GM19452 (cell line): ENCODE data around the gene PIF1.
A peak's percentile ranks its signal among the peaks of the same experiment; 100 is the strongest.

ENCODE experiments used
- ATAC-seq: cut with Tn5 transposase; IDR thresholded peaks from one replicate; pipeline ENCODE4 v1.9.1; 2021; ENCODE audit not compliant: unreplicated experiment

The PIF1 gene, protein sequence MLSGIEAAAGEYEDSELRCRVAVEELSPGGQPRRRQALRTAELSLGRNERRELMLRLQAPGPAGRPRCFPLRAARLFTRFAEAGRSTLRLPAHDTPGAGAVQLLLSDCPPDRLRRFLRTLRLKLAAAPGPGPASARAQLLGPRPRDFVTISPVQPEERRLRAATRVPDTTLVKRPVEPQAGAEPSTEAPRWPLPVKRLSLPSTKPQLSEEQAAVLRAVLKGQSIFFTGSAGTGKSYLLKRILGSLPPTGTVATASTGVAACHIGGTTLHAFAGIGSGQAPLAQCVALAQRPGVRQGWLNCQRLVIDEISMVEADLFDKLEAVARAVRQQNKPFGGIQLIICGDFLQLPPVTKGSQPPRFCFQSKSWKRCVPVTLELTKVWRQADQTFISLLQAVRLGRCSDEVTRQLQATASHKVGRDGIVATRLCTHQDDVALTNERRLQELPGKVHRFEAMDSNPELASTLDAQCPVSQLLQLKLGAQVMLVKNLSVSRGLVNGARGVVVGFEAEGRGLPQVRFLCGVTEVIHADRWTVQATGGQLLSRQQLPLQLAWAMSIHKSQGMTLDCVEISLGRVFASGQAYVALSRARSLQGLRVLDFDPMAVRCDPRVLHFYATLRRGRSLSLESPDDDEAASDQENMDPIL

GRCh38 chr15:64825431-64826294 lies at the start of gene PIF1:
Gene PIF1 (minus strand): TSS chr15:64825647. CDS start chr15:64824335, 1,312 bp downstream.
- ATAC-seq = peak; percentile 82

- no peak for ATAC-seq
Observed at GRCh38 chr15:64870353-64870752, 44.9 kb upstream of the PIF1 start.

DNA sequence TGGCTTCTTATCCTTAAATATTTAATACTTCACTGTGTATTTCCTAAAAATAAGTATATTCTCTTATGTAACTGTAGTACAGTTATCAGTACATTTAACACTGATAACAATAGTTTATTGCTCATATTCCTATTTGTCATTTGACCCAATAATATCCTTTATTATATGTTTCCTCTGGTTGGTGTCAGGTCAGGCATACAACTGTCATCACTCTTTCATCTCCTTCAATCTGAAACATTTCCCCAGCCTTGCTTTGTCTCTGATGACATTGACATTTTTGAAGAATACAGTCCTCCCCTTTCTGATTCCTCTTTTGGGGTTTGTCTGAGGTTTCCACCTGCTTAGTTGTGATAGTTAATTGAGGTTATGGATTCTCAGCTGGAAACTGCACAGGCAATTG lies 44.1 kb upstream of the PIF1 start:
- ATAC-seq = no peak

DNA sequence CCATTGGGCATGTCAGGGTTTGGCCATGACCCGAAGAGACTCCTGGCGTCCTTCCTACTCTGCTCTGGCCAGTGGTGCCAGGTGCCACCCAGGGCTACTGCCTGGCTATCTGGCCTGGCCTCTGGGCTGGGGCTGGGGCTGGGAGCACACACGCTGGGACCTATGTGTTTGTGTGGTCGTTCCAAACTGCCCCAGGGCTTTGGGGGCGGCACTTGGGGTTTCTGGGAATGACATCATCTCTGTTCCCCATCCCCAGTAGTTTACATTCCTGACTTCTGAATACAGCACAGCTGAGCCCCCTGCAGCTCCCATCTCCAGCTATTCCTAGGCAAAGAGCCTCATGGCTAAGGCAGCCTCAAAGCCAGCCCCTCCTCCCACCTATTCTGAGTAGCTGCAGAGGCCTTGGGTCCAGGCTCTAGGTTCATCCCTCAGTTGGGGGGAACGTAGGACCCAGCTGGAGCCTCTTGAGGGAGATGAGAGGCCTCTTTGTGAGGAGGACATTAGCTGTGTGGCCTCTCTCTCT lies 40.6 kb upstream of the PIF1 start:
- no peak for ATAC-seq

DNA sequence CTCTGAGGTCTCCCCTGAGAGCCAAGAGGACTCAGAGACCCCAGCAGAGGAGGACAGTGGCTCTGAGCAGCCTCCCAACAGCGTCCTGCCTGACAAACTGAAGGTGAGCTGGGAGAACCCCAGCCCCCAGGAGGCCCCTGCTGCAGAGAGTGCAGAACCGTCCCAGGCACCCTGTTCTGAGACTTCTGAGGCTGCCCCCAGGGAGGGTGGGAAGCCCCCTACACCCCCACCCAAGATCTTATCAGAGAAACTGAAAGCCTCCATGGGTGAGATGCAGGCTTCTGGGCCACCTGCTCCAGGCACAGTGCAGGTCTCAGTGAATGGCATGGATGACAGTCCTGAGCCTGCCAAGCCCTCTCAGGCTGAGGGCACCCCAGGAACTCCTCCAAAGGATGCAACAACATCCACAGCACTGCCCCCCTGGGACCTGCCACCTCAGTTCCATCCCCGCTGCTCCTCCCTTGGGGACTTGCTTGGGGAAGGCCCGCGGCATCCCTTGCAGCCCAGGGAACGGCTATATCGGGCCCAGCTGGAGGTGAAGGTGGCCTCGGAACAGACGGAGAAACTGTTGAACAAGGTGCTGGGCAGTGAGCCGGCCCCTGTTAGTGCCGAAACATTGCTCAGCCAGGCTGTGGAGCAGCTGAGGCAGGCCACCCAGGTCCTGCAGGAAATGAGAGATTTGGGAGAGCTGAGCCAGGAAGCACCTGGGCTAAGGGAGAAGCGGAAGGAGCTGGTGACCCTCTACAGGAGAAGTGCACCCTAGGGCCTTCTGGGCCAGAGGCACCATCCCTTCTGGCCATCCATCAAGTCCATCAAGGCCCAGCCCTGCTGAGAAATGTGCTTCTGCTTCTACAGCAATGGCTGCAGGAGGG lies 39.9 kb upstream of the PIF1 start:
- ATAC-seq = no peak

DNA sequence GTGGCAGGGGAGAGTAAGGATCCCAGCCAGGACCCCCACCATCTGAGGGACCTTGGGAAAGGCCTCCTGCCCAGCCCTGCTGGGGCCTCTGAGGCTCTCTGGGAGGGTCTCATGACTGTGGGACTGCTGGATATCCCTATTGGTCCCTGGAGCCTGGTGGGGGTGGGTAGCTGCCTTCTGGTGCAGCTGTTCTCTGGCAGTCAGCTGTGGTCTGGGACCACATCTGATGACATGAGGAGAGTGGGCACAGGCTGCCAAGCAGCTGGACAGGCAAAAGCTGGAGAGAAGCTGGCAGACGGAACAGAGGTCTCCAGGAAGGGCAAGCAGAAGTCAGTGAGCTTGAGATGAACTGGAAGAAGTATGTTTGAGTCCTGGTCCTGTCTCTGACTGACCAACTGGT lies 38.6 kb upstream of the PIF1 start:
- ATAC-seq = no peak

- no peak for ATAC-seq
Observed at GRCh38 chr15:64862408-64862807, 37.0 kb upstream of the PIF1 start.

- ATAC-seq = no peak
Observed at GRCh38 chr15:64861960-64862359, 36.5 kb upstream of the PIF1 start.

- no peak for ATAC-seq
Observed at GRCh38 chr15:64861331-64861730, 35.9 kb upstream of the PIF1 start.

DNA sequence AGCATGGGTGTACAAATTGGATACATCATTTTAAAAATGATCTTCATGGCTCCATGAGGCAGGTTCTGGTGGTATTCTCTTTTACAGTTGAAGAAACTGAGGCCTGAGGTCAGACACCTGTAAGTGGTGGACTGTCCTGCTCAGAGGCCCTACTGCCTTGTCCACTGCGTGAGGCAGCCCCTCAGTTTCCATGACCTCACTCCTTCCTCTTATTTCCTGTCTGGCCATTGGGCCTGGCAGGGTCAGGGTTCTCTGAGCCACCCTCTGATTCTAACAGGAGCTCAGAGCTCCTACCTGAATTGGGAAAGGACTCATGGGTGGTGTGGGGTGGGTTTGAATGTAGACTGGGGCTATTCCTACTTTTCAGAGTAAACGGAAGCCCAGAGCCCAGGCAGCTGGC lies 33.8 kb upstream of the PIF1 start:
- no peak for ATAC-seq

DNA sequence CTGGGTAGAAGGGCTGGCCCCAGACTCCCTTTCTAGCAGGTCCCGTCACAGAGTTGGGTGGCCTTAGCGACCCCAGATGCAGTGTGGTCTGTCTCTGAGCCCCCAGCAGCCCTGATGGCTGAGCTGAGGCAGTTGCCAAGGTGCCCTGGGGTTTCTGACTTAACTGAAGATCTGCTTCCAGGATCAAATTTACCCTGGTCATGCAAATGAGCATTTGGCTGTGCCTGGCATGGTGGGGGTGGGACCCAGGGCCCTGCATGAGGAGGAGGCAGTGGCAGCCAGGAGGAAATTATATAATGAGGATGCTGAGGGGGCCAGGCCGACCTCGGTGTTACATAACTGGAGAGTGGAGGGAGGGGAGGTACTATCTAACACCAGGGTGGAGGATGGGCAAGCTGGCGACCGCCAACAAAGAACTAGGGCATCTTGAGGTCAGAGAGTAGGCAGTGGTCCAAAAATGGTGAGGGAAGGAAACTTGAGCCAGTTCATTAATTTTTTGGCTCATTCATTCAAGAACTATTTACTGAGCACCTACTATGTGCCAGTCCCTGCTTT lies 32.7 kb upstream of the PIF1 start:
- ATAC-seq = no peak

- no peak for ATAC-seq
Observed at GRCh38 chr15:64857421-64857820, 32.0 kb upstream of the PIF1 start.

GRCh38 chr15:64856429-64857145 lies 31.1 kb upstream of the PIF1 start:
- ATAC-seq = no peak

DNA sequence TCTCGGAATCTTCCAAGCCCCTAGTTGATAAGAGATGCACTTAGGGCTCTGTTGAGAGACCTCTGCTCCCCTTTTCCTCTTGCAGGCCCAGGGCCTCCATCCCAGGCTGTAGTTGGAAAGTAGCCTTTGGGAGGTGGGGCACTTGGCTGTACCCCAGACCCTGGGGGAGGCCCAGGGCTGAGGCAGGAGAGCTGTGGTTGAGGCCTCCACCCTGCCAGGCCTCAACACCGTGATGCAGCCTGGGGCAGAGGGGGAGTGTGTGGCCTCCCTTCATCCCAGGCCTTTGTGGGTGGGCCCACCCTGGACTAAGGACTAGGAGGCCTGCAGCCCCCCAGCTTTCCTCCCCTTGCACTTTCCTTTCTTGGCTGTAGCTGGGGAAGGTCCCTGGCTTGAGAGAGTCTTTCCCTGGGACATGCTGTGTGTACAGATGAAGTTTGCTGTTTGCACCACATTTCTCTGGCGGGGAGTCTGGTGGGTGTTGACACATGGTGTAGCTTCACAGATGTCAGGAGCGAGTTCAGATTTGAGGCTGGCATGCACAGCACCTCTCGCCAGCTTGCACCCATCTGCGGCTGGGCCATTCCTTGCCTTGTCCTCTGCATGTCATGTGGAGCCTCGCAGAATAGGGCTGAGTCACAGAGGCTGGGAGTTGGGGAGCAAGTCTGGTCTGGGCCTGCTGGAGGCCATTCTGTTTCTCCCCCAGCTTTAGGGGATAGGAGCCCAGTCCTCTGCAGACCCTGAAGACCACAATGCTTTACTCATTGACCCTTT lies 29.9 kb upstream of the PIF1 start:
- no peak for ATAC-seq

- no peak for ATAC-seq
Observed at GRCh38 chr15:64854526-64854925, 29.1 kb upstream of the PIF1 start.

DNA sequence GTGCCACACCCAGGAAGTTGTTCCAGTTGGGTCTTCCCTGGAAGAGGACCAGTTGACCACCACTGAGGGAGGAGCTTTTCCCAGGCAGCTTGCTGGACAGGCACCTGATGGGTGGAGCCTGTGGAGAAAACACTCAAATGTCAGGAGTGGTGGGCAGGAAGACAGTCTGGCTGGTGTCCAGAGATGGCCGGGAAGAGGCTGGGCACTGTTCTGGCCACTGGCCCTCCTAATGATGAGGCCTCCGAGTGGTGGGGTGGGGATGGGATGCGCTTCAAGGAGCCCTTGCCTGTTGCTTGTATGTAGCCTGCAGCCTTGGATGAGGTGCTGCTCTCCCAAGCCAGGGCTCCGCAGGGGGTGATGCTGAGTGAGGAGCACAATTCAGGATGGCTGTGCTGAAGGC lies 28.6 kb upstream of the PIF1 start:
- no peak for ATAC-seq

- ATAC-seq = no peak
Observed at GRCh38 chr15:64851503-64851840, 26.0 kb upstream of the PIF1 start.

DNA sequence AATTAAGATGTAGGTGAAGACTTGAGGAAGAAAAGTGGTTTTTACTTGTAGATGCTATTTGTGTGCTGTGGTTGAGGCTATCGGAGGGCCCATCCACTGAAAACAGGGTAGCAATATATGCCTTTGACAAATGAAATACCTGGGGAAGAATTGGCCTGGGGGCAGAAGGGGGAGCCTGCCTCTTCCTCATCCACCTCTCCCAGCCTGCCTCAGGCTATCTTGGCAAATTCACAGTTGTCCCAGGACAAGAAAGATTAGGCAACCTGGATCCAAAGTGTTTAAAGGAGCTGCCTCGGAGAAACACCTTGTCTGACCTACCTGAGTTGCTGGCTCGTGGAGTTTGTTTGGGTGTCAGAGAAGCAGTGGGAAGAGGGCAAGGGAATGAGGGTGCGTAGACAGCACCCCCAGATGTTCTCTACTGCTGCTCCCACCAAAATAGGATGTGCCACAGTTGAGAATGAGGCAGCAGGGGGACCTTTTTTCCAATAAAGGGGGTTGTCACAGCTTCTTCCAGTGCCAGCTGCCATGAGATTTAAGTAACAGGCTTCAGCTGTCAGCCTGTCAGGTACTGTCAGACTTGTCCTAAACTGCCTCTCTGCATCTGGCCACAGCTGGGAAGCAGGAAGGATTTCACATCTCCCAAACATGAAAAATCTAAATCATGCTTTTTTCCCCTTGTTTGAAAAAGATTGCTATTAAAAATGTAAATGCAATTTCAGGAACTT lies 25.5 kb upstream of the PIF1 start:
- no peak for ATAC-seq
